Glutamatergic neuron (in vitro differentiated cells): ENCODE data around the gene PSMD9. TPM values are rescaled to one million over a fixed set of nuclear protein-coding genes. Genes with fewer than 3 reads are reported as not detected.

Source experiments
- DNase-seq: peaks from one replicate; pipeline ENCODE4 v3.0.0; 2022
- H3K27ac Mint-ChIP-seq: one replicate; pipeline ENCODE4 v1.8.0; 2020; ENCODE audit warnings: mild to moderate bottlenecking, mixed read lengths, inconsistent platforms; ENCODE audit not compliant: unreplicated experiment
- H3K27me3 Mint-ChIP-seq: one replicate; pipeline ENCODE4 v1.8.0; 2020; ENCODE audit warnings: mild to moderate bottlenecking, moderate library complexity, mixed read lengths, inconsistent platforms; ENCODE audit not compliant: unreplicated experiment
- H3K36me3 Mint-ChIP-seq: one replicate; pipeline ENCODE4 v1.8.0; 2020; ENCODE audit warnings: mild to moderate bottlenecking, mixed read lengths, inconsistent platforms; ENCODE audit not compliant: unreplicated experiment
- H3K4me1 Mint-ChIP-seq: one replicate; pipeline ENCODE4 v1.8.0; 2020; ENCODE audit warnings: mild to moderate bottlenecking, low read depth, mixed read lengths, inconsistent platforms; ENCODE audit not compliant: unreplicated experiment
- H3K4me3 Mint-ChIP-seq: one replicate; pipeline ENCODE4 v1.8.0; 2020; ENCODE audit warnings: mild to moderate bottlenecking, mixed read lengths, inconsistent platforms; ENCODE audit not compliant: unreplicated experiment
- H3K9me3 Mint-ChIP-seq: one replicate; pipeline ENCODE4 v1.8.0; 2020; ENCODE audit warnings: mild to moderate bottlenecking, moderate library complexity, mixed read lengths, inconsistent platforms; ENCODE audit not compliant: unreplicated experiment
- CTCF ChIP-seq: fragments of 200-600 bp; sonication (generic); IDR thresholded peaks from one replicate; pipeline ENCODE4 v1.5.0; 2021; ENCODE audit not compliant: partially characterized antibody, unreplicated experiment
- long read RNA-seq: library from polyadenylated mRNA; unstranded; transcript quantifications from one replicate; pipeline ENCODE4 v2.0.0, GENCODE V29; 2020; ENCODE audit not compliant: unreplicated experiment
- total RNA-seq: library from RNA; stranded (reverse); fragmentation: NEBNext Ultra II Directional; extraction: Animal tissue kit (Norgen Biotek cat#: 25700); gene quantifications from one replicate; pipeline ENCODE4 v1.2.1, GENCODE V29; 2021; ENCODE audit not compliant: unreplicated experiment

The PSMD9 gene
- total RNA-seq: 53.2 TPM
- long read RNA-seq, transcript PSMD9-201 (6 exons, 2,307 nt): minor isoform, 10 of 81 reads
- long read RNA-seq, transcript PSMD9-207 (6 exons, 2,784 nt): major isoform, 69 of 81 reads
- long read RNA-seq, partial matches to known transcripts: 0 of 81 reads
- long read RNA-seq, other reads (novel, unspliced or antisense): 1 of 81 reads

GRCh38 chr12:121888478-121889273 is at the start of gene PSMD9:
Gene PSMD9 (plus strand): TSS chr12:121888790. CDS start chr12:121888857, 67 bp downstream.
- peaks cover 8% of the 10 kb centered on the region for H3K4me1 Mint-ChIP-seq
- no peaks in the 10 kb centered on the region for H3K36me3 Mint-ChIP-seq
- peak; percentile 99 for DNase-seq
- H3K4me3 Mint-ChIP-seq: peak within 1 kb of the TSS; percentile 99
- H3K27ac Mint-ChIP-seq: peak within 1 kb of the TSS; percentile 97
- TF ChIP-seq CTCF: no peak
- peaks cover 3% of the 10 kb centered on the region for H3K9me3 Mint-ChIP-seq
- peaks cover 5% of the 10 kb centered on the region for H3K27me3 Mint-ChIP-seq

- Mint-ChIP-seq H3K4me3 (peak overlapping the region; percentile 89), H3K9me3 (peaks cover 4% of the 10 kb centered on the region)
Observed at GRCh38 chr12:121839106-121839992, 49.2 kb upstream of the PSMD9 start.

GRCh38 chr12:121839993-121840761 is 48.4 kb upstream of the PSMD9 start:
- Mint-ChIP-seq H3K27me3 (no peaks in the 10 kb centered on the region), H3K27ac (peak overlapping the region; percentile 72), H3K9me3 (peaks cover 4% of the 10 kb centered on the region), H3K36me3 (no peaks in the 10 kb centered on the region), H3K4me3 (peak overlapping the region; percentile 89), H3K4me1 (no peaks in the 10 kb centered on the region)
- DNase-seq: no peak
- no peak for TF ChIP-seq CTCF

More at GRCh38 chr12:121839106-121839992, 49.2 kb upstream of the PSMD9 start:
- no peaks in the 10 kb centered on the region for H3K4me1 Mint-ChIP-seq
- H3K27me3 Mint-ChIP-seq: no peaks in the 10 kb centered on the region
- H3K36me3 Mint-ChIP-seq: no peaks in the 10 kb centered on the region
- DNase-seq: peak; percentile 99
- peak; percentile 22 for TF ChIP-seq CTCF
- peak overlapping the region; percentile 76 for H3K27ac Mint-ChIP-seq

- Mint-ChIP-seq H3K36me3 (no peaks in the 10 kb centered on the region), H3K9me3 (peaks cover 3% of the 10 kb centered on the region), H3K27me3 (no peaks in the 10 kb centered on the region), H3K4me1 (no peaks in the 10 kb centered on the region), H3K27ac (no peak overlapping the region), H3K4me3 (no peak overlapping the region)
- DNase-seq: no peak
- no peak for TF ChIP-seq CTCF
Observed at GRCh38 chr12:121843236-121843982, 45.2 kb upstream of the PSMD9 start.
